ENCODE measurements around the gene MTNR1A. TPM values are rescaled to one million over a fixed set of nuclear protein-coding genes. Genes with fewer than 3 reads are reported as not detected.
"Not testable (repeated sequence)": the region's sequence is repeated elsewhere in the genome, so short reads cannot be mapped to it uniquely, and the experiment has no call there.

MTNR1A gene
- total RNA-seq, 3 donors from 2014 or later, result 1.4 to 4.9 (median 3.8) TPM

GRCh38 chr4:186537843-186538521 is 17.4 kb downstream of the MTNR1A start:
- intact Hi-C loops (cut with DNase I, micrococcal nuclease), result no loop called here
- no peaks in the 10 kb centered on the region for H3K36me3 ChIP-seq (ENCODE audit: low read depth)
- ATAC-seq (peak; percentile 80), DNase-seq (no peak)
- TF ChIP-seq CTCF (IDR thresholded peaks at IDR 0.05), result no peak
- H3K4me1 ChIP-seq (ENCODE audit: low read depth), result no peaks in the 10 kb centered on the region
- no peaks in the 10 kb centered on the region for H3K9me3 ChIP-seq
- no peak overlapping the region for H3K4me3 ChIP-seq

GRCh38 chr4:186536285-186536684 is 19.1 kb downstream of the MTNR1A start:
- TF ChIP-seq CTCF (IDR thresholded peaks at IDR 0.05), result no peak
- H3K4me3 ChIP-seq, result no peak overlapping the region
- no peaks in the 10 kb centered on the region for H3K9me3 ChIP-seq
- DNase-seq (no peak), ATAC-seq (peak; percentile 64)
- intact Hi-C loops (cut with DNase I, micrococcal nuclease), result no loop called here
- H3K36me3 ChIP-seq (ENCODE audit: low read depth), result no peaks in the 10 kb centered on the region
- no peaks in the 10 kb centered on the region for H3K4me1 ChIP-seq (ENCODE audit: low read depth)

DNA sequence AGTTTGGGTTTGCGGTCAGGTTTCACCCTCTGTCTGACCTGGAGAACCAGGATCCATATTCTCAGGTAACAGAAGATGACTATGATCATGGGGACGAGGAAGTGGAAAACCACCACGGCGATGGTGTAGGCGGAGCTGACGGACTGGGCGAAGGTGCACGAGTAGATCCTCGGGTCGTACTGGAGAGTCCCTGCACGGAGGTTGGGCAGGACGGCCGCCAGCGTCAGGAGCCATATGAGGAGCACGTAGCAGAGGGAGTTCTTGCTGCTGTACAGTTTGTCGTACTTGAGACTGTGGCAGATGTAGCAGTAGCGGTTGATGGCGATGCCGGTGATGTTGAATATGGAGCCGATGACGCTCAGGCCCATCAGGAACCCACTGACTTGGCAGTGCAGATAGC is 21.3 kb downstream of the MTNR1A start:
- no peak for TF ChIP-seq CTCF (IDR thresholded peaks at IDR 0.05)
- no peaks in the 10 kb centered on the region for H3K4me1 ChIP-seq (ENCODE audit: low read depth)
- no peaks in the 10 kb centered on the region for H3K9me3 ChIP-seq
- no peaks in the 10 kb centered on the region for H3K36me3 ChIP-seq (ENCODE audit: low read depth)
- no peak overlapping the region for H3K4me3 ChIP-seq
- intact Hi-C loops (cut with DNase I, micrococcal nuclease), result no loop called here
- DNase-seq (no peak), ATAC-seq (no peak)

DNA sequence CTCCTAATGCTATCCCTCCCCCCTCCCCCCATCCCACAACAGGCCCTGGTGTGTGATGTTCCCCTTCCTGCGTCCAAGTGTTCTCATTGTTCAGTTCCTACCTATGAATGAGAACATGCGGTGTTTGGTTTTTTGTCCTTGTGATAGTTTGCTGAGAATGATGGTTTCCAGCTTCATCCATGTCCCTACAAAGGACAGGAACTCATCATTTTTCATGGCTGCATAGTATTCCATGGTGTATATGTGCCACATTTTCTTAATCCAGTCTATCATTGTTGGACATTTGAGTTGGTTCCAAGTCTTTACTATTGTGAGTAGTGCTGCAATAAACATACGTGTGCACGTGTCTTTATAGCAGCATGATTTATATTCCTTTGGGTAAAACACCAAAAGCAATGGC is 31.4 kb downstream of the MTNR1A start:
- ATAC-seq; H3K4me1 ChIP-seq (ENCODE audit: low read depth); H3K4me3 ChIP-seq; intact Hi-C loops (cut with DNase I, micrococcal nuclease); H3K36me3 ChIP-seq (ENCODE audit: low read depth); DNase-seq; H3K9me3 ChIP-seq: not testable (repeated sequence)

- TF ChIP-seq CTCF (IDR thresholded peaks at IDR 0.05), result no peak
- no peak for ATAC-seq
- no peaks in the 10 kb centered on the region for H3K9me3 ChIP-seq
These were observed 39.1 kb downstream of the MTNR1A start for GRCh38 chr4:186516287-186516686.

GRCh38 chr4:186514271-186514950 is 41.0 kb downstream of the MTNR1A start:
- TF ChIP-seq CTCF (IDR thresholded peaks at IDR 0.05), result no peak
- intact Hi-C loops (cut with DNase I, micrococcal nuclease), result no loop called here
- no peaks in the 10 kb centered on the region for H3K9me3 ChIP-seq
- ATAC-seq (no peak), DNase-seq (no peak)
- H3K36me3 ChIP-seq (ENCODE audit: low read depth), result no peaks in the 10 kb centered on the region
- H3K4me1 ChIP-seq (ENCODE audit: low read depth), result no peaks in the 10 kb centered on the region
- no peak overlapping the region for H3K4me3 ChIP-seq

More at GRCh38 chr4:186516287-186516686, 39.1 kb downstream of the MTNR1A start:
- no peak overlapping the region for H3K4me3 ChIP-seq
- intact Hi-C loops (cut with DNase I, micrococcal nuclease), result no loop called here
- DNase-seq, result no peak
- no peaks in the 10 kb centered on the region for H3K4me1 ChIP-seq (ENCODE audit: low read depth)
- no peaks in the 10 kb centered on the region for H3K36me3 ChIP-seq (ENCODE audit: low read depth)

GRCh38 chr4:186504771-186505170 is 50.6 kb downstream of the MTNR1A start:
- H3K4me1 ChIP-seq (ENCODE audit: low read depth); intact Hi-C loops (cut with DNase I, micrococcal nuclease): not testable (repeated sequence)

More at GRCh38 chr4:186504771-186505170, 50.6 kb downstream of the MTNR1A start:
- H3K9me3 ChIP-seq; H3K4me3 ChIP-seq; DNase-seq; ATAC-seq; H3K36me3 ChIP-seq (ENCODE audit: low read depth): not testable (repeated sequence)

Measured in mucosa of descending colon (tissue), 3 donors.